Measurements from ENCODE around the gene LCE3C. TPM values are rescaled to one million over a fixed set of nuclear protein-coding genes. Genes with fewer than 3 reads are reported as not detected.

LCE3C gene
- total RNA-seq, 1 donor from 2014 or later = not detected

DNA sequence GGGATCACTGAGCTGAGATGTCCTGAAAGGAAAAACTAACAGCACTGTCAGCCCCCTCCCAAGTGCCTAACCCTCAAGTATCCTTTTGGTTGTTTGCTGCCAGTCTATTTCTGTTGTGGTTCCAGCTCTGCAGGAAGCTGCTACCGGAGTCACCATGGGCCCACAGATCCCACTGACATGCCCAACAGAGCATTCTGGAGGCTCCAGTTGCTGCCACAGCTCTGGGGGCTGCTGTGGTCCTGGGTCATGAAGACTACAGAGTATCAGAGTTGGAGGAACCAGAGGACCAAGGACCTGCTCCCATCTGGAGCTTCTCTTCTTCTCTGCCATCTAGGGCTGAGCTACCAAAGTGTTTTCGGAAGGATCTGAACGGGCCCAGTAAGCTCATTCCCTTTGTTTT lies 22.0 kb downstream of the LCE3C start:
- Mint-ChIP-seq H3K4me3 (ENCODE audit: unreplicated experiment) (no peak overlapping the region), H3K4me1 (ENCODE audit: low read depth) (no peaks in the 10 kb centered on the region), H3K9me3 (ENCODE audit: low read depth) (peaks cover 74% of the 10 kb centered on the region), H3K36me3 (ENCODE audit: low read depth) (peaks cover 4% of the 10 kb centered on the region), H3K27me3 (ENCODE audit: low read depth) (no peaks in the 10 kb centered on the region), H3K27ac (ENCODE audit: unreplicated experiment) (no peak overlapping the region)
- TF ChIP-seq, protein P1, sequence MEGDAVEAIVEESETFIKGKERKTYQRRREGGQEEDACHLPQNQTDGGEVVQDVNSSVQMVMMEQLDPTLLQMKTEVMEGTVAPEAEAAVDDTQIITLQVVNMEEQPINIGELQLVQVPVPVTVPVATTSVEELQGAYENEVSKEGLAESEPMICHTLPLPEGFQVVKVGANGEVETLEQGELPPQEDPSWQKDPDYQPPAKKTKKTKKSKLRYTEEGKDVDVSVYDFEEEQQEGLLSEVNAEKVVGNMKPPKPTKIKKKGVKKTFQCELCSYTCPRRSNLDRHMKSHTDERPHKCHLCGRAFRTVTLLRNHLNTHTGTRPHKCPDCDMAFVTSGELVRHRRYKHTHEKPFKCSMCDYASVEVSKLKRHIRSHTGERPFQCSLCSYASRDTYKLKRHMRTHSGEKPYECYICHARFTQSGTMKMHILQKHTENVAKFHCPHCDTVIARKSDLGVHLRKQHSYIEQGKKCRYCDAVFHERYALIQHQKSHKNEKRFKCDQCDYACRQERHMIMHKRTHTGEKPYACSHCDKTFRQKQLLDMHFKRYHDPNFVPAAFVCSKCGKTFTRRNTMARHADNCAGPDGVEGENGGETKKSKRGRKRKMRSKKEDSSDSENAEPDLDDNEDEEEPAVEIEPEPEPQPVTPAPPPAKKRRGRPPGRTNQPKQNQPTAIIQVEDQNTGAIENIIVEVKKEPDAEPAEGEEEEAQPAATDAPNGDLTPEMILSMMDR (IDR thresholded peaks at IDR 0.05) = no peak
- DNase-seq (ENCODE audit: low spot score) = no peak

DNA sequence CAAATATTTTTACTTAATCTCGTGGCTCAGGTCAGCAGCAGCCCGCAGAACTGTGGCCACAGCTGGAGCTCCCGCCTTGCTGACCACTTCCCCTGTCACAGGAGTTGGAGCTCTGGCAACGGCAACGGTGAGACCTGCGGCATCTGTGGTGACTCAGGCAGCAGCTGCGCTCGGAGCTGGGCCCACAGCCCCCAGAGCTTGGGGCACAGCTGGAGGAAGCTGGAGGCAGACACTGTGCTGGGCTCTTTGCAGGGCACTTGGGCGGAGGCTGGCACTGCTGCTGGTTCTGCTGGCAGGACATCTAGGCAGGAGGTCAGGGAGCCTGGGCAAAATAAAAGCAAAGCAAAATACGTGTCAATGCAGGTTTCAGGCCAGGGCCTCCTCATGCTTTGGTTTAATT lies 22.8 kb downstream of the LCE3C start, which contains the start of gene LCE3A:
TSS of gene LCE3A (minus strand) at position 301 of the 400 bp plus-strand sequence. CDS start at position 301, 0 bp downstream.
- Mint-ChIP-seq H3K4me1 (ENCODE audit: low read depth) (no peaks in the 10 kb centered on the region), H3K27me3 (ENCODE audit: low read depth) (no peaks in the 10 kb centered on the region), H3K27ac (ENCODE audit: unreplicated experiment) (no peak within 1 kb of the TSS), H3K9me3 (ENCODE audit: low read depth) (peaks cover 77% of the 10 kb centered on the region), H3K4me3 (ENCODE audit: unreplicated experiment) (no peak within 1 kb of the TSS), H3K36me3 (ENCODE audit: low read depth) (peaks cover 4% of the 10 kb centered on the region)
- TF ChIP-seq, protein P1 (IDR thresholded peaks at IDR 0.05) = no peak
- DNase-seq (ENCODE audit: low spot score) = no peak

DNA sequence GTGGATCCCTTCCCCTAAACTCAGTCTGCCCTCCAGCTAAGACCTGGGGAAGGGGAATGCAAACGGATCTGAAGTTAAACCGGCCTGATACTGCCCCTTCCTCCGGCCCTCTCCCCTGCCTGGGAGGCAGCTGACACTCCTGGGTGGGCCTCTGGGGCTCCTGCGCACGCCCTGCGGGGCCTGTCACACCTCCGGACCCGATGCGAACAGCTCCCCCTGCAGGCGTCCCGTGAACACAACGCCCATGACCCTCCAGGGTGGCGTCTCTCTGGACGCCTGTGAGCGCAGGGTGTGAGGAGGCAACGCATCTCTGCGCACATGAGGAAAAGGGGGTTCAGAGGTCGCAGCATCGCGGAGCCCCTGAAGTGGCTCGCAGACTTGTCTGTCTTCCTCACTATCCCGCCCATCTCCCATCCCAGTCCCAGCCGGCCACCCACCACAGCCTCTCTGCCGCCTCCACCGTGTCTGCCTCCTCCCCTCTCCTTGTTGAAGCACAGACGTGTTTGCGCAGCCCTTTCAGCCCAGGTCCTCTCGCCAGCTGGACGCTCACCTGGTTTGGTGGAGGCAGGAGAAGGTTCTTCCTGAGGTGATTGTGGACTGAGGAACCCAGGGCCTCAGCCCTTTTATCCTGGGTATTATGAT lies 23.3 kb downstream of the LCE3C start:
- H3K36me3 Mint-ChIP-seq (ENCODE audit: low read depth) = peaks cover 4% of the 10 kb centered on the region
- H3K27ac Mint-ChIP-seq (ENCODE audit: unreplicated experiment) = no peak overlapping the region
- TF ChIP-seq, protein P1 (IDR thresholded peaks at IDR 0.05) = no peak
- H3K4me3 Mint-ChIP-seq (ENCODE audit: unreplicated experiment) = no peak overlapping the region
- H3K9me3 Mint-ChIP-seq (ENCODE audit: low read depth) = peaks cover 76% of the 10 kb centered on the region
- no peaks in the 10 kb centered on the region for H3K27me3 Mint-ChIP-seq (ENCODE audit: low read depth)
- no peaks in the 10 kb centered on the region for H3K4me1 Mint-ChIP-seq (ENCODE audit: low read depth)
- no peak for DNase-seq (ENCODE audit: low spot score)

DNA sequence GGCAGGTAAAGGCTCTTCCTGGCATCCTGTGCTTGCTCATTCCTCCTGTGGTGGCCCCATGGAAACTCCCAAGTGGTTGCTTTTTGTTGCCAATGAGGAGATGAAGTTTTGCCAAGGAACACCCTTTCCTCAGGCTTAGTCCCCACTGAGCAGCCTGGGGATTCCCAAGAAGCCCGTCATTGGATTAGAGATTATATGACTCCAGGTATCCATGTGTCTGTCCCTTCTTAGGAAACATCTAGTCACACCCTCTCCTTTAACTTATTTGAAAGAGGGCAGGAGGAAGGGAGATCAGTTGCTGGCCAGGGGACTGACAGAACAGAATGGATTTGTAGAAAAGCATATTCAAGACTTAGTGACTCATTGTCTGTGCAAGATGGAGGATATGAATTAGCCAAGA lies 26.7 kb downstream of the LCE3C start:
- peaks cover 60% of the 10 kb centered on the region for H3K9me3 Mint-ChIP-seq (ENCODE audit: low read depth)
- TF ChIP-seq, protein P1 (IDR thresholded peaks at IDR 0.05) = no peak

DNA sequence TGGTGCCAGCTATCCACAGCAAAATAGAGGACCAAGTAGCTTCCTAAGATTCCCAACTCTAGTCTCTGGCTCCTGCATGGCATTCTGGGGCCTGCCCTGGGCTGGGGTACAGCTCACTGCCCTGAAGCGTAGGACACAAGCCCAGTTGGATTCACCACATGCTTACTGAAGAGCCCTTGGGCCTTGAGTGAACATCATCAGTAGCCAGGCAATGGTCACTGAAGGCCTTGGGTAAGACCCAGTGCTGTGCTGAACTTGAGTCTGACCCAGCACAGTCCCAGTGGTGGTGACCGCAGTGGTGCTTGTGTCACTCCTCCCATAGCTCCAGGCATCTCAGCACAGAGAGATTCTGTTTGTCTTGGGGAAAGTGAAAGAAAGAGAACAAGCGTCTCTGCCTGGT lies 30.6 kb downstream of the LCE3C start:
- DNase-seq (ENCODE audit: low spot score) = no peak
- H3K27me3 Mint-ChIP-seq (ENCODE audit: low read depth) = no peaks in the 10 kb centered on the region
- TF ChIP-seq, protein P1 (IDR thresholded peaks at IDR 0.05) = no peak
- H3K9me3 Mint-ChIP-seq (ENCODE audit: low read depth) = peaks cover 66% of the 10 kb centered on the region
- no peak overlapping the region for H3K27ac Mint-ChIP-seq (ENCODE audit: unreplicated experiment)
- H3K4me3 Mint-ChIP-seq (ENCODE audit: unreplicated experiment) = no peak overlapping the region
- H3K36me3 Mint-ChIP-seq (ENCODE audit: low read depth) = no peaks in the 10 kb centered on the region
- H3K4me1 Mint-ChIP-seq (ENCODE audit: low read depth) = no peaks in the 10 kb centered on the region

More for the DNA sequence above, 26.7 kb downstream of the LCE3C start:
- Mint-ChIP-seq H3K36me3 (ENCODE audit: low read depth) (no peaks in the 10 kb centered on the region), H3K27ac (ENCODE audit: unreplicated experiment) (no peak overlapping the region), H3K4me3 (ENCODE audit: unreplicated experiment) (no peak overlapping the region), H3K27me3 (ENCODE audit: low read depth) (no peaks in the 10 kb centered on the region), H3K4me1 (ENCODE audit: low read depth) (no peaks in the 10 kb centered on the region)
- DNase-seq (ENCODE audit: low spot score) = no peak
